Measurements from ENCODE around the gene ITGB6. TPM values are rescaled to one million over a fixed set of nuclear protein-coding genes. Genes with fewer than 3 reads are reported as not detected.
"Not testable (repeated sequence)": the region's sequence is repeated elsewhere in the genome, so short reads cannot be mapped to it uniquely, and the experiment has no call there.

ITGB6 gene
- total and polyA plus RNA-seq, 2 experiments from 2014 or later = 0.12 to 0.31 TPM

DNA sequence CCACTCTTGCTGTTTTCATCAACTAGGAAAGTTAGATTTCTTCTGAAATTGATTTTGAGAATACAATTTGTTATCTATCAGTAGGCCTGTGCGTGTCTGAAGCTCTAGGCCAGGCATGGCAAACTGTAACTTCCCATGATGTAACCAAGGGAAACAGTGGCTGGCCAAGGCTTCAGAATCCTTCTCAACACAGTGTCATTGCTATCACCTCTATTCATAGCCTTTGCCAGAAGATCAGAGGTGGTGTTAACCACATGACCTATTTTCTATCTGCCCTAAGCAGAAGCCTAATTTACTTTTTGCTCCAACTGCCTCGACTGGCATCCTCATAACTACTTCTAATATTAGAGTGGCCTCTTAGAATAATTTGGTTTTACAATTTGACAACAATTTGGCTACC is 2.5 kb downstream of the ITGB6 start:
- H3K9me3 ChIP-seq (ENCODE audit: low read depth) = no peaks in the 10 kb centered on the region
- no peak overlapping the region for H3K4me3 ChIP-seq
- no peaks in the 10 kb centered on the region for H3K36me3 ChIP-seq
- DNase-seq (ENCODE audit: low read depth in 1 of 2, low spot score in 1 of 2) = no peak
- peaks cover 22% of the 10 kb centered on the region for H3K4me1 ChIP-seq (ENCODE audit: low read depth)
- H3K27me3 ChIP-seq = no peaks in the 10 kb centered on the region
- H3K27ac ChIP-seq = no peak overlapping the region
- no peak for TF ChIP-seq CTCF (IDR thresholded peaks at IDR 0.05; ENCODE audit: low read depth, low read length)

- Histone ChIP-seq H3K9me3 (ENCODE audit: low read depth) (no peaks in the 10 kb centered on the region), H3K27me3 (no peaks in the 10 kb centered on the region), H3K4me3 (no peak overlapping the region), H3K36me3 (no peaks in the 10 kb centered on the region), H3K4me1 (ENCODE audit: low read depth) (no peaks in the 10 kb centered on the region), H3K27ac (no peak overlapping the region)
- DNase-seq (ENCODE audit: low read depth in 1 of 2, low spot score in 1 of 2) = no peak
- TF ChIP-seq CTCF (IDR thresholded peaks at IDR 0.05; ENCODE audit: low read depth, low read length) = no peak
These were observed 5.1 kb downstream of the ITGB6 start for GRCh38 chr2:160194946-160195345.

DNA sequence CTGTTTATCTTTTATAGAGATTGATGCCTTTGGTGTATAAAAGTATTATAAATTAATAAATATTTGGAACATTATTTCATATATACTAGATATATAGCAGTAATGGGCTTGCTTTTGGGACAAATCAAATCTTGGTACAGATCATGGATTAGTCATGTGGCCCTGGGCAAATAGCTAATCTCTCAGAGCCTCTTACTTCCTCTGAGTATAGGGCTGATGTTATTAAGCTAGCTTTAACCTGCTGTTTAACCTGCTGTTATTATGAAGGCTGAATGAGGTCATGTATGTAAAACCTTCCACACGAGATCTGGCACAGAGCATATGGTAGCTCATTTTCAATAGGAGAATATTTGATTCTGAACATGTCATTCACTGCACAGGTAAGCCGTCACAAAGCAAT is 5.7 kb downstream of the ITGB6 start:
- H3K27me3 ChIP-seq = no peaks in the 10 kb centered on the region
- no peak overlapping the region for H3K27ac ChIP-seq
- H3K4me3 ChIP-seq = no peak overlapping the region
- no peaks in the 10 kb centered on the region for H3K4me1 ChIP-seq (ENCODE audit: low read depth)
- no peaks in the 10 kb centered on the region for H3K9me3 ChIP-seq (ENCODE audit: low read depth)
- no peak for TF ChIP-seq CTCF (IDR thresholded peaks at IDR 0.05; ENCODE audit: low read depth, low read length)
- DNase-seq (ENCODE audit: low read depth in 1 of 2, low spot score in 1 of 2) = no peak
- no peaks in the 10 kb centered on the region for H3K36me3 ChIP-seq

- not testable (repeated sequence) for H3K27me3 ChIP-seq; H3K4me1 ChIP-seq (ENCODE audit: low read depth); H3K36me3 ChIP-seq; H3K4me3 ChIP-seq; H3K9me3 ChIP-seq (ENCODE audit: low read depth)
- DNase-seq (ENCODE audit: low read depth in 1 of 2, low spot score in 1 of 2) = peak; percentile 43 to 46
- peak overlapping the region; percentile 62 for H3K27ac ChIP-seq
These were observed 18.8 kb downstream of the ITGB6 start for GRCh38 chr2:160181146-160181836.

DNA sequence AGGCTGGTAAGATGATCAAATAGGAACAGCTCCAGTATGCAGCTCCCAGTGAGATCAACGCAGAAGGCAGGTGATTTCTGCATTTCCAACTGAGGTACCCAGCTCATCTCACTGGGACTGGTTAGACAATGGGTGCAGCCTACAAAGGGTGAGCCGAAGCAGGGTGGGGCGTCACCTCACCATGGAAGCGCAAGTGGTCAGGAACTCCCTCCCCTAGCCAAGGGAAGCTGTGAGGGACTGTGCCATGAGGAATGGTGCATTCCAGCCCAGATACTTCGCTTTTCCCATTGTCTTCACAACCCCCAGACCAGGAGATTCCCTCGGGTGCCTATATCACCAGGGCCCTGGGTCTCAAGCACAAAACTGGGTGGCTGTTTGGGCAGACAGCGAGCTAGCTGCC is 19.4 kb downstream of the ITGB6 start:
- H3K36me3 ChIP-seq; H3K27me3 ChIP-seq; H3K9me3 ChIP-seq (ENCODE audit: low read depth); H3K4me1 ChIP-seq (ENCODE audit: low read depth); H3K4me3 ChIP-seq; DNase-seq (ENCODE audit: low read depth in 1 of 2, low spot score in 1 of 2): not testable (repeated sequence)
- peak overlapping the region; percentile 62 for H3K27ac ChIP-seq

- Histone ChIP-seq H3K27me3 (no peaks in the 10 kb centered on the region), H3K9me3 (ENCODE audit: low read depth) (no peaks in the 10 kb centered on the region), H3K4me3 (no peak overlapping the region), H3K4me1 (ENCODE audit: low read depth) (peaks cover 5% of the 10 kb centered on the region), H3K36me3 (no peaks in the 10 kb centered on the region), H3K27ac (no peak overlapping the region)
- no peak for TF ChIP-seq CTCF (IDR thresholded peaks at IDR 0.05; ENCODE audit: low read depth, low read length)
- no peak for DNase-seq (ENCODE audit: low read depth in 1 of 2, low spot score in 1 of 2)
These were observed 19.9 kb downstream of the ITGB6 start for GRCh38 chr2:160180172-160180571.
